GM21447 (cell line): Measurements from ENCODE around the gene HIVEP3.

Experiments
- ATAC-seq: cut with Tn5 transposase; IDR thresholded peaks from one replicate; pipeline ENCODE4 v1.9.1; 2021; ENCODE audit not compliant: unreplicated experiment

Gene HIVEP3

GRCh38 chr1:41658431-41659158 lies 260.1 kb downstream of the HIVEP3 start:
- no peak for ATAC-seq

- ATAC-seq: no peak
Measured at GRCh38 chr1:41657679-41658295, 260.9 kb downstream of the HIVEP3 start.

GRCh38 chr1:41656825-41657500 lies 261.8 kb downstream of the HIVEP3 start:
- ATAC-seq: no peak

- ATAC-seq: no peak
Measured at GRCh38 chr1:41656068-41656467, 262.7 kb downstream of the HIVEP3 start.

GRCh38 chr1:41655632-41656031 lies 263.1 kb downstream of the HIVEP3 start:
- no peak for ATAC-seq

- no peak for ATAC-seq
Measured at GRCh38 chr1:41653574-41653973, 265.1 kb downstream of the HIVEP3 start.

GRCh38 chr1:41652384-41653265 lies 266.1 kb downstream of the HIVEP3 start:
- ATAC-seq: no peak

GRCh38 chr1:41650028-41650880 lies 268.5 kb downstream of the HIVEP3 start:
- no peak for ATAC-seq

- ATAC-seq: no peak
Measured at GRCh38 chr1:41649396-41650027, 269.2 kb downstream of the HIVEP3 start.

GRCh38 chr1:41648844-41649243 lies 269.9 kb downstream of the HIVEP3 start:
- ATAC-seq: no peak

- no peak for ATAC-seq
Measured at GRCh38 chr1:41648230-41648629, 270.5 kb downstream of the HIVEP3 start.

GRCh38 chr1:41647221-41648135 lies 271.2 kb downstream of the HIVEP3 start:
- ATAC-seq: no peak

GRCh38 chr1:41646186-41646585 lies 272.5 kb downstream of the HIVEP3 start:
- no peak for ATAC-seq

GRCh38 chr1:41645062-41645461 lies 273.7 kb downstream of the HIVEP3 start:
- ATAC-seq: no peak

GRCh38 chr1:41642922-41643821 lies 275.6 kb downstream of the HIVEP3 start:
- no peak for ATAC-seq

- ATAC-seq: no peak
Measured at GRCh38 chr1:41641941-41642527, 276.7 kb downstream of the HIVEP3 start.

GRCh38 chr1:41641475-41641814 lies 277.3 kb downstream of the HIVEP3 start:
- no peak for ATAC-seq
